ENCODE measurements around the gene EPB41L2.
"Not testable (repeated sequence)": the region's sequence is repeated elsewhere in the genome, so short reads cannot be mapped to it uniquely, and the experiment has no call there.

The EPB41L2 gene

GRCh38 chr6:130971504-130971903, 91.5 kb downstream of the EPB41L2 start:
- DNase-seq, result no peak

GRCh38 chr6:130970839-130971410, 92.1 kb downstream of the EPB41L2 start:
- no peak for DNase-seq

- DNase-seq, result no peak
Observed at GRCh38 chr6:130969791-130970491, 93.1 kb downstream of the EPB41L2 start.

GRCh38 chr6:130969166-130969565, 93.9 kb downstream of the EPB41L2 start:
- DNase-seq, result no peak

- DNase-seq, result no peak
Observed at GRCh38 chr6:130968476-130968875, 94.6 kb downstream of the EPB41L2 start.

GRCh38 chr6:130967502-130968445, 95.3 kb downstream of the EPB41L2 start:
- no peak for DNase-seq

GRCh38 chr6:130966344-130966980, 96.6 kb downstream of the EPB41L2 start:
- no peak for DNase-seq

- no peak for DNase-seq
Observed at GRCh38 chr6:130965656-130966055, 97.4 kb downstream of the EPB41L2 start.

- DNase-seq, result no peak
Observed at GRCh38 chr6:130964808-130965604, 98.0 kb downstream of the EPB41L2 start.

GRCh38 chr6:130964289-130964688, 98.8 kb downstream of the EPB41L2 start:
- DNase-seq, result no peak

GRCh38 chr6:130962966-130963365, 100.1 kb downstream of the EPB41L2 start:
- DNase-seq, result no peak

- no peak for DNase-seq
Observed at GRCh38 chr6:130961148-130961547, 101.9 kb downstream of the EPB41L2 start.

GRCh38 chr6:130959951-130960350, 103.1 kb downstream of the EPB41L2 start:
- no peak for DNase-seq

GRCh38 chr6:130958468-130958867, 104.6 kb downstream of the EPB41L2 start:
- DNase-seq, result no peak

GRCh38 chr6:130955755-130956154, 107.3 kb downstream of the EPB41L2 start:
- DNase-seq, result no peak

GRCh38 chr6:130949553-130949952, 113.5 kb downstream of the EPB41L2 start:
- DNase-seq, result no peak

GRCh38 chr6:130947464-130947863, 115.6 kb downstream of the EPB41L2 start:
- no peak for DNase-seq

GRCh38 chr6:130946076-130946475, 117.0 kb downstream of the EPB41L2 start:
- no peak for DNase-seq

GRCh38 chr6:130945401-130945919, 117.6 kb downstream of the EPB41L2 start:
- DNase-seq, result no peak

GRCh38 chr6:130944486-130944885, 118.6 kb downstream of the EPB41L2 start:
- no peak for DNase-seq

GRCh38 chr6:130943738-130944137, 119.3 kb downstream of the EPB41L2 start:
- DNase-seq, result no peak

- not testable (repeated sequence) for DNase-seq
Observed at GRCh38 chr6:130942752-130943151, 120.3 kb downstream of the EPB41L2 start.

Measured in GF-D8 (cell line).